Measurements from ENCODE around the gene MT3.
"Not testable (repeated sequence)": the region's sequence is repeated elsewhere in the genome, so short reads cannot be mapped to it uniquely, and the experiment has no call there.

The MT3 gene

GRCh38 chr16:56610017-56610608 is 20.8 kb downstream of the MT3 start:
- peak; percentile 67 for DNase-seq (ENCODE audit: low spot score)

- DNase-seq (ENCODE audit: low spot score): no peak
Measured at GRCh38 chr16:56610609-56611111, 21.3 kb downstream of the MT3 start.

DNA sequence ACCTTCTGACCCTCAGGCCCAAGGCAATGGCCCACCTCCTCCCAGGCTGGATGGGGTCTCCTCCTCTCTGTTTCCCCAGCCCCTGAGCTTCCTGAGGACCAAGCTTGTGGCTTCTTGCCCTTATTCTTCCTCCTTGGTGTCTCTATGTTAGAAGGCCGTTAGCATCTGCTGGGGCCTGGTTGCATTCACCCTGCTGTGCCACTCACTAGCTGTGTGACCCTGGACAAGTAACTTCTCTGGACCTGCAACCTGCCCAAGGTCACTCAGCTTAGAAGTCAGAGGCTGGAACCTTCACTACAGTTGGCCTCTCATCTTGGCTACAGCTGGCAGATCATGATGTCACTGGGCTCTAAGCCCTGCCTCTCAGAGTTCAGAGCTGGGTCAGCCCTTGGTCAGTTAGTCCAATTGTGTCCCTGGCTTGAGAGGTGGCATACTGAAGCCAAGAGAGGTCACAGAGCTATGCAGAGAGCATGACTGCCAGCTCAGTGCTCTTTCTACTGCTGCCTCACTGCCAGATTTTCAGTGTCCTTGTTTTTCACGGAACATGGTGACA is 22.0 kb downstream of the MT3 start:
- peak; percentile 33 for DNase-seq (ENCODE audit: low spot score)

GRCh38 chr16:56613706-56614105 is 24.4 kb downstream of the MT3 start:
- no peak for DNase-seq (ENCODE audit: low spot score)

GRCh38 chr16:56614549-56614991 is 25.2 kb downstream of the MT3 start:
- peak; percentile 39 for DNase-seq (ENCODE audit: low spot score)

GRCh38 chr16:56615353-56615752 is 26.0 kb downstream of the MT3 start:
- no peak for DNase-seq (ENCODE audit: low spot score)

GRCh38 chr16:56616608-56617211 is 27.4 kb downstream of the MT3 start:
- DNase-seq (ENCODE audit: low spot score): no peak

DNA sequence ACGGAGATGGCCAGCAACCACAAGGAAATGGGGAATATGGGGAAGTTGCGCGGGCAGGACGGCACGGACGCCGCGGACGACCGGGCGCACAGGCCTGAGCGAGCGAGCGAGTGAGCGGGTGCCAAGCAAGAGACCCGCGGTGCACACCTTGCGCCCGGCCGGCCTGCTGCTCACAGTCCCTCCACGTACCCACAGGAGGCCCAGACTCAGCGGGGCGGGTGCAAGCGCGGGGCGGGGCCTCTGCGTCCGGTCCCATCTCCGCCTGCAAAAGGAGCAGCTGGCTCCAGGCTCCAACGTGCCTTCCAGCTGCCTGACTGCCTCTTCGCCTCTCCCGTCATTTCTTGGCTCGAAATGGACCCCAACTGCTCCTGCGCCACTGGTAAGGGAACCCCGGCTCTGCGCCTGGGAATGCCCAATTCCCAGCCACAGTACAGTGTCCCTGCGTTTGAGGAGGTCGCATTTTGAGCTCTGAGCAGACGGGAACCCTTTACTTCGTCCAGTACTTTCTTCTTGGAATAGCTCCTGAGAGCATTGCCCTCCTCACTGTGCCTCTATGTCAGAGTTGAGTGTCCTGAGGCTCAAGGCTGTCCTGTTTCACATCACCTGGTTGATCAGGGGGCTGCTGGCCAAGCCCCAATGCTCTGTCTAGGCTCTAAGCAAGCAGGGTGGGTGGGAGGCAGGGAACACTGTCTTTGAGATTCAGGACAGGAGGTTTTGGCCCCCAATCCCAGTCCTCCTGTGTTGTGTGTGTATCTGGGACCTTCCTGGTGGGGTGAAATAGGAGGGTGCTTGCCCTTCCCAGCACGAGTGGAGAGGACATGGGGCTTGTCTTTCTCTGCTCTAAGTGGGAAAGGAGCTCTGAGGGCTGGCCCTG is 28.1 kb downstream of the MT3 start:
- DNase-seq (ENCODE audit: low spot score): peak; percentile 86

- DNase-seq (ENCODE audit: low spot score): no peak
Measured at GRCh38 chr16:56618138-56618537, 28.8 kb downstream of the MT3 start.

DNA sequence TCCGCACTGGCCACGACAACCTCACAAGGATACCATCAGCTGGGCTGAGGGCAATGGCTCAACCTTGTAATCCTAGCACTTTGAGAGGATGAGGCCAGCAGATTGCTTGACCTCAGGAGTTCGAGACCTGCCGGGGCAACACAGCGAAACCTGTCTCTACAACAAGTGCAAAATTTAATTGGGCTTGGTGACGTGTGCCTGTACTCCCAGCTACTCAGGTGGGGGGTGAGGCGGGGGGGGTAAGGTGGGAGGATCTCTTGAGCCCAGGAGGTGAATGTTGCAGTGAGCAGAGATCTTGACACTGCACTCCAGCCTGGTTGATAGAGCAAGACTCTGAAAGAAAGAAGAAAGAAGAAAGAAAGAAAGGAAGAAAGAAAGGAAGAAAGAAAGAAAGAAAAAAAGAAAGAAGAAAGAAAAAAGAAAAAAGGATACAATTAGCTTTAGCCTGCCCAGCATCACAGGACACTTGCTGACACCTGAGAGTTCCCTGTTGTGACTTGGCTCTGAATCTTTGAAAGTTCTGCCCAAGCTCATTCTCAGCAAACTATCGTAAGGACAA is 31.1 kb downstream of the MT3 start:
- DNase-seq (ENCODE audit: low spot score): no peak

GRCh38 chr16:56621665-56622445 is 32.5 kb downstream of the MT3 start:
- DNase-seq (ENCODE audit: low spot score): not testable (repeated sequence)

GRCh38 chr16:56623184-56623583 is 33.9 kb downstream of the MT3 start:
- DNase-seq (ENCODE audit: low spot score): not testable (repeated sequence)

GRCh38 chr16:56623637-56624036 is 34.3 kb downstream of the MT3 start:
- DNase-seq (ENCODE audit: low spot score): no peak

DNA sequence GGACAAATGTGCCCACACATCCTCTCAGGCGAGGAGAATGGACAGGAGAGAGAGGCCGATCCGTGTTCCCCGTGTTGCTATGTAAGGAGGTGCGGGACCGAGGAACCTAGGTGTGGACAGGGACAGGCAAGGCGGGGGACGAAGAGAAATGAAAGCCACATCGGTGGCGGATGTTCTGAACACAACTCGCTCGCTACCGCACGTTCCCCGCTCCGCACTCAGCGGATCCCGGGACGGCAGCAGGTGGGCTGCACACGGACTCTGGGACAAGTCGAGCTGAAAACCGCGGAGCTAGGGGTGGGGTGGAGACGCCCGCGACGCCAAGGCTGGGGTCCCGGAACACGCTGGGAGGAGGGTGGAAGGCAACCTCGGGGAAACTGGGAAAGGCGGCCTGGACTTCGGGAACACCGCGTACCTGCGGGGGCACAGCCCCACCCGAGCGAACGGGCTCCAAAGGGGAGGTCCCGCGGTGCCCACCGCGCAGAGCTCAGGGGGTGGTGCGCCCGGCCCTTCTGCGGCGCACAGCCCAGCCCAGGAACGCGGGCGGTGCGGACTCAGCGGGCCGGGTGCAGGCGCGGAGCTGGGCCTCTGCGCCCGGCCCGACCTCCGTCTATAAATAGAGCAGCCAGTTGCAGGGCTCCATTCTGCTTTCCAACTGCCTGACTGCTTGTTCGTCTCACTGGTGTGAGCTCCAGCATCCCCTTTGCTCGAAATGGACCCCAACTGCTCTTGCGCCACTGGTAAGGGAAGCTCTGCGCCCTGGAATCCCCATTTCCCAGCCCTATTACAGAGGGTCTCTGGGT is 36.0 kb downstream of the MT3 start, which contains the start of gene MT1E:
MT1E (plus strand) TSS at position 642 of the 803 bp plus-strand sequence; CDS start at position 713, 71 bp downstream.
- DNase-seq (ENCODE audit: low spot score): peak; percentile 95

GRCh38 chr16:56625943-56626654 is 36.8 kb downstream of the MT3 start:
- DNase-seq (ENCODE audit: low spot score): peak; percentile 73

DNA sequence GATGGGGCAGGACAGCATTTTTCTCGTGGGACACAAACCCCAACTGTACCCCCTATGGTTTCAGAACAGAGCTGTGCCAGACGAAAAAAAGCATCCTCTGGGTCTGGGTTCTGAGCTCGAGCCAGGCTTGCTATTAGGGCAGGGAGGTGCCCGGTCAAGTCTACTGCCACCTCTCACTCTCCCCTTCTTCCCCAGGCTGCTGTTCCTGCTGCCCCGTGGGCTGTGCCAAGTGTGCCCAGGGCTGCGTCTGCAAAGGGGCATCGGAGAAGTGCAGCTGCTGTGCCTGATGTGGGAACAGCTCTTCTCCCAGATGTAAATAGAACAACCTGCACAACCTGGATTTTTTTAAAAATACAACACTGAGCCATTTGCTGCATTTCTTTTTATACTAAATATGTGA is 37.4 kb downstream of the MT3 start:
- no peak for DNase-seq (ENCODE audit: low spot score)

- DNase-seq (ENCODE audit: low spot score): no peak
Measured at GRCh38 chr16:56628486-56629350, 39.4 kb downstream of the MT3 start.

GRCh38 chr16:56629531-56629930 is 40.2 kb downstream of the MT3 start:
- DNase-seq (ENCODE audit: low spot score): no peak

DNA sequence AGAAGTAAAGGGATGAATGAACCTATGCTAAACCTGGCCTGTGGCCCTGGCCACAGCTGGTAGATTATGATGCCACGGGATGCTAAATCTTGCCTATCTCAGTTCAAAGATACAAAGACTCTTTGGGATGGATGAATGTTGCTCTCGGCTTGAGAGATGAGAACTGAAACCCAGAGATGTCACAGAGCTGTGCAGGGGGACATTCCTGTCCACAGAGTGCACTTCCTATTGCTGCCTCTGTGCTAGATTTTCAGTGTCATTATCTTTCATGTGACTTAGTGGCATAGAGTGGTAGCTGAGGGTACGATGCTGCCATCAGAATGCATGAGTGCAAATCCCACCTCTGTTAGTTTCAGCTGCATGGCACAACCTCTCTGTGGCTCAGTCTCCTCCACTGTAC is 40.8 kb downstream of the MT3 start:
- no peak for DNase-seq (ENCODE audit: low spot score)
